Measurements from ENCODE around the gene DGKI.
"Not testable (repeated sequence)": the region's sequence is repeated elsewhere in the genome, so short reads cannot be mapped to it uniquely, and the experiment has no call there.

The DGKI gene

GRCh38 chr7:137734221-137734620 is 112.6 kb downstream of the DGKI start:
- DNase-seq = no peak

DNA sequence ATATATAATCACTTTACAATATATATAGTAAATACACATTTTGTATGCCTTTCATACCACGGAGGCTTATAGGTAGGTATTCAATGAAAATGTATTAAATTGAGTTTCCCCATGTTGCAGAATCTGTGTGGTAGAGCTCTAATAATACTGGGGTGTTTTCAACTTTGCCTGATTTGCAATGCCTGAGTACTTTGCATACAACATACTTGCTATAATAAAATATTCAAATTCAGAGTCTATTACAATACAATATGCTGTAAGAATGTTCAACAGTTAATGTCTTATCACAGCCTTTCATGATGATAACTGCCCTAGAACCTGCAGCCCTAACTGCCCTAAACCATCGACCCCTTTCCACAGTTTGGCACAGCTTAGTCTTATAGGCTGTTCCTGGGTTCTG is 114.6 kb downstream of the DGKI start:
- no peak for DNase-seq

GRCh38 chr7:137731436-137731835 is 115.3 kb downstream of the DGKI start:
- no peak for DNase-seq

- no peak for DNase-seq
Measured at GRCh38 chr7:137728426-137728825, 118.3 kb downstream of the DGKI start.

GRCh38 chr7:137727413-137727812 is 119.4 kb downstream of the DGKI start:
- no peak for DNase-seq

- no peak for DNase-seq
Measured at GRCh38 chr7:137718355-137718754, 128.4 kb downstream of the DGKI start.

DNA sequence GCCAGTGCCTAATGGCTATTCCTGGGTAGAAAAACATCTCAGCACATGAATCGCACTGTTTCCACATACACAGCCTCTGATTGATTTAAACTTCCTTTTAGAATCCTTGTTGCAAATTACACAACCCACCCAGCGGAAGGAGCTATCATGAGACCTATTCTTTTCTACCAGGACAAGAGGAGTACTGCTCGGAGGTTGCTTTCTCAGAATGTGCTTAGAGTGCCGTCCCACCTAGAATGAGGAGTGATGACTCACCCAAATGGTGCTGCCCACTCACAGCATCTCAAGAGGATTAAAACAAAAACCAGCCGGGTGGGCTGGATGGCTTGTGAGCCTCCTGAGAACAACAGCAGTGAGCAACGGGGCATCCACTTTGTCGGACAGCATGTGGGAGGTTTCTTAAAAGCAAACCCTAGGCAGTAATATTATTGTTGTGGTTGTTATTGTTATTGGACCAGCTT is 128.9 kb downstream of the DGKI start:
- DNase-seq = no peak

DNA sequence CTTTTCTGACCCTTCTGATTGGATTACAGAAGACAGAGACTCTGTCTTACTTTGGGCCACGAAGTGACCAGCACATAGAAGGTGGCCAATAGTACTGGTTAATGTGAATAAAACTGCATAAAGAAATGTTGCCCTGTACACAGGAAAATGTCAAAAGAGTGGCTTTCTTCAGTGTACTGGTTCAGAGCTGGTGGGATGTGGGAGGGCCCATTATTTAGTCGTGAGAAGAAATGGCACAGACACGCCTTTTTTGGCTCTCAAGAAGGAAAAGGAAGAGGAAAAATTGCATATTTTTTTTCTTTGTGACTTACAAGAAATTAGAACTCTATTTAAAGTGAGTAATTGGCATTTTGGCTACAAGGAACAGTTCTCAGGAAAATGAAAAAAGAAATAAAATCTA is 129.7 kb downstream of the DGKI start:
- no peak for DNase-seq

- no peak for DNase-seq
Measured at GRCh38 chr7:137716061-137716460, 130.7 kb downstream of the DGKI start.

DNA sequence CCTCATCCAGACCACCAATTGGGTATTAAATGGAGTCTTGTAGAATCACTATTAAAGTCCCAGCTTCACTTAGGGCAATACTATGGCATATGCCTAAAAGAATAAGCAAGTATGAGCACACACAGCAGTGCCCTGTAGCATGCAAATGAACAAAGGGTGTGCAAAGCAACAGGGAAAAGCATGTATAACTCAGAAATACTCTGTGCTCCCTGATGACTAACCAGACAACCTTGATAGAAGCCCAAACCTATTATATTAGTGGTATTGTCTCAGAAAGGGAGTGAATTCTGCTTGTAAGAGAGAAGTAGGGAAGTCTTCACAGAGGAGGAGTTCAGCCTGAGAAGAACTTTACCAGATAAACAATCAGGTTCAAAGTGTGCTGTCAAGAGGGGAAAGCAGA is 131.2 kb downstream of the DGKI start:
- no peak for DNase-seq

- DNase-seq = no peak
Measured at GRCh38 chr7:137715121-137715520, 131.7 kb downstream of the DGKI start.

DNA sequence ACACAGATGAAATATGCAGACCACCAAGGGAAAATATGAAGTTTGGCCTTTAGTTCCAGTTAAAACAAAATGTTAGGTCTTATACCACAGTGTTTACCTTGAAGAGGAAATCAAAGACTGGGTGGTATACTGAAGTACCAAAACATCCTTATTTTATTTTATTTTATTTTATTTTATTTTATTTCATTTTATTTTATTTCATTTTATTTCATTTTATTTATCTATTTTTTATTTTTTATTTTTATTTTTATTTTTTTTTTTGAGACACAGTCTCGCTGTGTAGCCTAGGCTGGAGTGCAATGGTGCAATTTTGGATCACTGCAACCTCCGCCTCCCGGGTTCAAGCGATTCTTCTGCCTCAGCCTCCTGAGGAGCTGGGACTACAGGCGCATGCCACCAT is 140.4 kb downstream of the DGKI start:
- DNase-seq = not testable (repeated sequence)

DNA sequence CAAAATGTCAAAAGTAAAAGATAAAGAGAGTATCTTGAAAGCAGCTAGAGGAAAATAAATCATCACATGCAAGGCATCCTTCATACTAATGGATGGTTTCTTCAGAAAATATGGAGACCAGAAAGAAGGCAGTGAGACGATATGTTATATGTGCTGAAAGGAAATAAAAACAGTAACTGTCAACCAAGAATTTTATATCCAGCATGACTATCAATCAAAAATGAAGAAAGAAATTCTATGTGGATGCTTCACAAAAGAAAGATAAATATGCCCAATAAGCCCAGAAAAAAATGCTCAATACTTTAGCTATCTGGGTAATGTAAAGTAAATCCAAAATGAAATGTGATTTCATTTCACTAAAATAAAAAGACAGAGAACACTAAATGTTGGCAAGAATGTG is 142.1 kb downstream of the DGKI start:
- no peak for DNase-seq

DNA sequence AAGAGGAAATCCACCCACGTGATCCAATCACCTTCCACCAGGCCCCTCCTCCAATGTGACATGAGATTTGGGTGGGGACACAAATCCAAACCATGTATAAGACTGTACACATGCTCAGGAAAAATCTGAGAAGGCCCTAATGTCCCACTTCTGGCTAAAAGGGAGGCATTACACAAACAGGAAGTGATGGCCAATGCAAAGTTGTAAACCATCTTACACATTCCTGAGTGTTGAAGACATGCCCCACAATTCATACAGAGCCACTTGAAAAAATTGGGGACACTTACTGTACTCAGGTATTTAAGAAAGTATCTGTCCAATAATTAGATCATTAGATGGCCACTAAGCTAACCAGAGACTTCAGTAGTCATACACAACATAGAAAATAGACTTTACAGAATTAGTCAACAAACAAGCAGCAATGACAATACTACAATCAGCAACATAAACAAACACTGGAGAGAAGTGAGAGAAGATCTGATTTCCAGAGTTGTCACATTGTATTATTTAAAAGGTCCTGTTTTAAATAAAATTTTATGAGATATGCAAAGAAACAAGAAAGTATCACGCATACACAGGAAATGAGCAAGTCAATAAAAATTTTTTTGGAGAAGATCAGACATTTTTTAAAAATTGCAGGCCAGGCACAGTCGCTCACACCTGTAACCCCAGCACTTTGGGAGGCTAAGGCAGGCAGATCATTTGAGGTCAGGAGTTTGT is 143.3 kb downstream of the DGKI start:
- DNase-seq = no peak

GRCh38 chr7:137696988-137697387 is 149.8 kb downstream of the DGKI start:
- no peak for DNase-seq

DNA sequence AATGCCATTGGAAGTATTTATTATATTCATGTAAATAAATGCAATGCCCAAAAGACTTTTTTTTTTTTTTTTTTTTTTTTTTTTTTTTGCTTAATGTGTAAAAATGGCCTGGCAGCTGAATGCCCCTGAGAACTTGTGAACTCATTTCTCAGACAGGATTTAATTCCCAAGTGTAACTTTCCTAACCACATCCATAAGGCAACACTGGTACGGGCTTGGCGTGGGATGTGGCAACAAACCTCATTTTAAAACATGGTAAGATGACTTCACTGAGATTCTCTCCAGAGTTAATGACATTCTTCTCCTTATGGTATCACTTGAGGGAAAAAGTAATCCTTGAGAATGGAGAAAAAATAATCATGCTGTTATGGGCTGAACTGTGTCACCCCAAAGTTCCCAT is 150.4 kb downstream of the DGKI start:
- DNase-seq = no peak

DNA sequence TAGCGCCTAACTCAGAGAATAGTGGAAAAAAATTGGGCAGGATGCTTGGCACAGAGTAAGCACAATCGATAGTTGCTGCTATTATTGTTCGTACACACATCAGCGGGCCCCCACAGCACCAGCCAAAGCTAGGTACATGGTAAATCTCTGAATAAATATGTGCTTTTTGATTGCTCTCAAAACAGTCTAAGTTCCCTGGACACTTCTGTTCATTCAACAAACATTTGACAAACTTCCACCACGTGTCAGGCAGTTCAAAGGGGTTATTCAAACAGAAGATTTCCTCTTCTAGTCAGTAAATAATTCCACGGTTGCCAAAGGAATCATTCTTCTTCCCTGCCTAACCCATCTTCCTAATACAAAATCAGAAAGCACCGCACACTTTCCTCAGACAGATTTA is 150.8 kb downstream of the DGKI start:
- no peak for DNase-seq

DNA sequence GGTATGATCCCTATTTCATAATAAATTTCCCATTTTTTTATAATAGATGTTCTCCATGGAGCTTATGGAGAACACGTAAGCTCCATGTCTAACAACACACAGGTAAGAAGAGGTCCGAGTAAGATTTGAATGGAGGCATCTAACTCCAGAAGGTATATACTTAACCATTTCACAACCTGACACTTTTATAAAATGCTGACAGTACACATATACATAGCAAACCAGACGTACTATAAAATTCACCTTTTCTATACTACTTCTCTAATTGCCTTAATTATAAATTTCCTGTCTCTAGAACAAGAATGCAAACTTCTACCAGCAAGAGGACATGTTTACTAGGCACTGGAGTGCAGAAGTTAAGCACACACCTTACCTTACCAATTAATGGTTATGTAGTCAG is 151.3 kb downstream of the DGKI start:
- DNase-seq = no peak

DNA sequence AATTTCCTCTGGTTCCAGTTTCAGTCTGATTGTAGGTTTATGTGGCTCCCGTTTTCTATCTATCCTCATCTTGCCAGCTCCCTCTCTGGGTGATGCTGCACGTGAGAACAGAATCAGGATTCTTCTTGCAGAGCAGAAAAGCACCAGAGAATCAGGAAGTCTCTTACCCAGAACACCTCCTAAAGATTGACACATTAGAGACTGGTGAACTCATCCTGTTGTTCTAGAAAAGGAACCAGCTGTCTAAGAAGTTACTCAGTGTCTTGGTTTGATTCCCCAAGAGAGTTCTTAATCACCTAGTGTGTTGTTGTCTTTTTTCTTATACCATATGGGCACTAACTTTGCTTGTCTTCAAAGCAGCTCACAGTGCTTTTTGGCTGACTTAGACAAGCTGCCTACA is 152.4 kb downstream of the DGKI start:
- no peak for DNase-seq

GRCh38 chr7:137692399-137692798 is 154.4 kb downstream of the DGKI start:
- DNase-seq = no peak

- no peak for DNase-seq
Measured at GRCh38 chr7:137691566-137691965, 155.2 kb downstream of the DGKI start.

GRCh38 chr7:137690635-137691034 is 156.1 kb downstream of the DGKI start:
- no peak for DNase-seq

DNA sequence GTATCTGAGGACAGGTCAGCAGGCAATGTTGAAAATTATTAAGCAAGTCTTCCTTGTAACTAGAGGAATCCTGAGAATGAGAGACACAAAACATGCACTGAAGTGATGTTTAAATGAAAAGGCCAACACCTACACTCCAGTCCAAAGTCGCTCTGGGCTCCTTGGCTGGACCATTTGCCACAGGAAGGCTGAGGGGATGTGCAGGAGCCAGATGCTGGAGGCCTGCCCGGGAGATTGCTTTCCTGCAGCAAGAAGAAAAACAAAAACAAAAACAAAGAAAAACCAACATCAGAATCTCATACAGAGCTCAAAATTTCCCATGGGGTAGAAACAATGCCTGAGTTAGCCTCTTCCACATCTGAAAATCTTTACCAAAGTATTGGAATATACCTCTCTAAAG is 157.0 kb downstream of the DGKI start:
- DNase-seq = no peak

DNA sequence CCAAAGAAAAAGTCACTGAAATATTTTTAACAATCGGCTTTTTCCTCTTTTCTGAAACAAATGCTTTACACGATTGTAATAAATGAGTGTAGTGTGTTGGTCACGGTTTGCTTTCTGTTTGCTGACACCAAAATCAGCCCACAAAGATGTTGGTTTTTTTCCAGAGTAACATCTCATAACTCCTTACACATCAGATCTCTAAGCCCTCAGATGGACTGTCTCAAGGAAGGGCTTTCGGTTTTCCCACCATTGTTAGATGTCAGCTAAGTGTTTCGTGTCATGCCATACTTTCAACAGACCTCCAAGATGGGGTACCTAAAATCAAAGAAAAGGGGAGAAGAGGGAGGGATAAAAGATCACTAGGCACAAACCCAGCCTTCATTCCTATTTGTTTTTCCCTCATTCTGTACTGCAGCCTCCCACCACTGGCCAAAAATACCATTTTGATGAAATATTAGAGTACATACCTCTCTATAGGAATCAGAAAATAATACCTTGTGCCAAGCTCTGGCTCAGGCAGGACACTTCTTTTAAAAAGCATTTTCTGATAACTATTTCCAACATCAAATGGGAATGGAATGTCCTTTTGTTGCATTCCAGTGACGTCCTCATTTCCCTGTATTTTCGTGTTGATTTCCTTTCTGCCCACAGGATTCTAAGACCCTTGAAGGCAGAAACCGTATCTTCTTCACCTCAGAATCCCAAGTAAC is 159.1 kb downstream of the DGKI start:
- no peak for DNase-seq

All from activated T-cell treated with anti-CD3 and anti-CD28 coated beads for 4 hours (primary cell).